HTR-8/SVneo (cell line): ENCODE data around the gene KIAA1191.
A peak's percentile ranks its signal among the peaks of the same experiment; 100 is the strongest.

Experiments
- DNase-seq: peaks from one replicate; pipeline ENCODE4 v3.0.0; 2011; ENCODE audit warnings: low spot score, mixed read lengths; ENCODE audit not compliant: insufficient read length
- FAIRE-seq: peaks from 2 replicates; lab custom pipeline; 2011; peaks lifted over from hg19 to GRCh38; lab: Jason Lieb, UNC

Gene KIAA1191

GRCh38 chr5:176391479-176391878 lies 29.9 kb upstream of the KIAA1191 start:
- FAIRE-seq (no peak), DNase-seq (no peak)

- DNase-seq (no peak), FAIRE-seq (no peak)
Measured at GRCh38 chr5:176389135-176390123, 27.9 kb upstream of the KIAA1191 start.

- FAIRE-seq (peak; percentile 89), DNase-seq (peak; percentile 99)
Measured at GRCh38 chr5:176388444-176389134, 27.0 kb upstream of the KIAA1191 start, which contains the start of the genes HIGD2A and NOP16. HIGD2A (plus strand) TSS chr5:176388751; CDS start chr5:176388820, 69 bp downstream. NOP16 (minus strand) TSS chr5:176388598; CDS start chr5:176388539, 59 bp downstream.

GRCh38 chr5:176388003-176388443 lies 26.5 kb upstream of the KIAA1191 start:
- FAIRE-seq (peak; percentile 13), DNase-seq (peak; percentile 12)

GRCh38 chr5:176387384-176387925 lies 25.9 kb upstream of the KIAA1191 start:
- DNase-seq (no peak), FAIRE-seq (no peak)

- FAIRE-seq (no peak), DNase-seq (no peak)
Measured at GRCh38 chr5:176386491-176386890, 24.9 kb upstream of the KIAA1191 start.

- FAIRE-seq = no peak
Measured at GRCh38 chr5:176384991-176385390, 23.4 kb upstream of the KIAA1191 start.

GRCh38 chr5:176384366-176384930 lies 22.9 kb upstream of the KIAA1191 start:
- DNase-seq (no peak), FAIRE-seq (no peak)

More at GRCh38 chr5:176384991-176385390, 23.4 kb upstream of the KIAA1191 start:
- no peak for DNase-seq

GRCh38 chr5:176383961-176384360 lies 22.4 kb upstream of the KIAA1191 start:
- DNase-seq = no peak
- FAIRE-seq = no peak

- FAIRE-seq (no peak), DNase-seq (no peak)
Measured at GRCh38 chr5:176383248-176383905, 21.8 kb upstream of the KIAA1191 start.

- DNase-seq = no peak
- FAIRE-seq = no peak
Measured at GRCh38 chr5:176382721-176383120, 21.2 kb upstream of the KIAA1191 start.

- FAIRE-seq = no peak
- DNase-seq = no peak
Measured at GRCh38 chr5:176381979-176382378, 20.4 kb upstream of the KIAA1191 start.

GRCh38 chr5:176381423-176381822 lies 19.9 kb upstream of the KIAA1191 start:
- FAIRE-seq = no peak
- no peak for DNase-seq

GRCh38 chr5:176379881-176380280 lies 18.3 kb upstream of the KIAA1191 start:
- no peak for FAIRE-seq
- no peak for DNase-seq

- FAIRE-seq (no peak), DNase-seq (no peak)
Measured at GRCh38 chr5:176373100-176373818, 11.7 kb upstream of the KIAA1191 start.

- no peak for FAIRE-seq
- no peak for DNase-seq
Measured at GRCh38 chr5:176371621-176372539, 10.3 kb upstream of the KIAA1191 start.

- FAIRE-seq (no peak), DNase-seq (no peak)
Measured at GRCh38 chr5:176369934-176370711, 8.6 kb upstream of the KIAA1191 start.
